GM21737 (cell line): ENCODE results near the gene PRR5L.
"Not testable (repeated sequence)": the region's sequence is repeated elsewhere in the genome, so short reads cannot be mapped to it uniquely, and the experiment has no call there.

ENCODE experiments used
- ATAC-seq: cut with Tn5 transposase; IDR thresholded peaks from one replicate; pipeline ENCODE4 v1.9.1; 2021; ENCODE audit warnings: mild to moderate bottlenecking, moderate library complexity; ENCODE audit not compliant: unreplicated experiment

PRR5L gene

DNA sequence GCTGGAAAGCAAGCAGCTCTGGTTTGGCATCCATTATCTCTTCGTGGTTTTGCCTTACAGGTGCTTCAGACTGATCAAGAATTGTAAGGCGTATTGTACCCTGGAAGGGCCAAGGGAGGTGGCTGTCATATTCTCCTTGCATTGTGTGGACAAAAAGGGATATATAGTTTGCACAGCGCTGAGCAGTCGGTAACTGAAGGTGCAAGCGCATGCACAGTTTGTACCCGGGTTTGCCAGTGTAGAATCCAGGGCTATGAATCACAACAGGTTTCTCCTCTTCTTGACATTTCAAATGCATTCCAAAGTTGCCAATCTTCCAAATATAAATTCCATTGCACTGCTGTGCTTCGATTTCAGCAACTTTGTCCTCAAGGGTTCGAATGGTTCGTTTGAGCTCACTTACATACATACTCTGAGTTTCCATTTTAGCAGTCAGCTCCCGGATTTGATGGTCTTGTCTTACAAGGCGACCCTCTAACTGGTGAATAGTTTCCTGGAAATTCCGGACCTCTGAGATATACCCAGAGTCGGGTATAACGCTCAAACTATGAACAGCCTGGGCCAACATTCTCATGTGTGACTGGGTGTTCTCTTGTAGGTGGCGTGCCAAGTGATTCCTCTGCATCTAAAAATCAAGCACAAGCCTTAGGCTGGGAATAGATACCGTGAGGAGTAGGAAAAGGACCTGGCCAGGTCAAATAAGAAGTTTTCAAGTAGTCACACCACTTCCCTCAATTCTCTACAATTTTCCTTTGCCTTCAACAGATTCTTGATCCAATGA, 194.1 kb downstream of the PRR5L start:
- ATAC-seq = no peak

- ATAC-seq = no peak
These were observed 196.7 kb downstream of the PRR5L start for GRCh38 chr11:36492724-36493304.

DNA sequence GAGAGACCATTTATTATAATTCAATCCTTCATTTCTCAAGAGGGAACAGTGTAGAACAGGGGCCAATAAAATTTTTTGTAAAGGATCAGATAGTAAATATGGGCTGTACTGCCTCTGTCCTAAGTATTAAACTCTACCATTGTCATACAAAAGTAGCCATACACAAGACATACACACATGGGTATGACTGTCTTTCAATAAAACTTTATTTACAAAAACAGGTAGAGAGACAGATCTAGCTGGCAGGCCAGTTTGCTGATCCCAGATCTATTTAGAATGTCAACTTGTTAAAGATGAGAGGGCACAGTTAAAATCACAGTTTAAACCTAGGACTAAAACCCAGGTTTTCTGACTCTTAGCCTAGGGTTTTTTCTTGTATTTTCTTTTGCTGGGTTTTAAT, 197.2 kb downstream of the PRR5L start:
- ATAC-seq = no peak

DNA sequence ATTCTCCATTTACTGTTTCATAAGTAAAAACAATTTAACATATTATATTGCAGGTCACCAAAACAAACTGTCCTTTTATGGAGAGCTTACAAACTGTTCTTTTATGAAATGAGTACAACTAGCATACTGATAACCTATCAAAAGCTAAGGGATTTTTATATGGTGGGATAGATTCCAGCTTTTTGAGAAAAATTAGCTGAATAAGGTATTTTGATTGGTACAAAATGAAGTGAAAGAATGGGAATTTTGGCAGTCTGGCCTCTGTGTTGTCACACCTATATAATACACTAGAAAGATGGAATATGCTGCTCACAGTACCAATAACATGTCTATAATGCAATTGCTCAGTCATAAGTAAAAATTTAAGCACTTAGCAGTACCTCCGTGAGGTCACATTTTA, 202.6 kb downstream of the PRR5L start:
- ATAC-seq = no peak

DNA sequence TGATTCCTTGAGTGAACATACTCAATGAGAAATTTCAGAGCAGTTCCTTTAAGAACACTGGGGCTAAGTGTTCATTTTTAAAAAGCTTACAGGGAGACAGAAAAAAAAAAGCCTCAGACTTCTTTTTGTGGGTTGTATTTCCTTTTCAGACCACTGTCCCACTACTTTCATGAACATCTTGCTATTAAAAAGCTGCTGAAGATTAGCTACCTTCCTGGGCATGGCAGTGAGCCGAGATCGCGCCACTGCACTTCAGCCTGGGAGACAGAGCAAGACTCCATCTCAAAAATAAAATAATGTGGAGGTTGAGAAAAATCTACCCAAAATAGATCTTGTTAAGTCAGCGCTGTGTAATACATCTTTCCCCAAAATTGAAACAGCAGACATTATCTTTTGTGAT, 203.2 kb downstream of the PRR5L start:
- ATAC-seq = no peak

DNA sequence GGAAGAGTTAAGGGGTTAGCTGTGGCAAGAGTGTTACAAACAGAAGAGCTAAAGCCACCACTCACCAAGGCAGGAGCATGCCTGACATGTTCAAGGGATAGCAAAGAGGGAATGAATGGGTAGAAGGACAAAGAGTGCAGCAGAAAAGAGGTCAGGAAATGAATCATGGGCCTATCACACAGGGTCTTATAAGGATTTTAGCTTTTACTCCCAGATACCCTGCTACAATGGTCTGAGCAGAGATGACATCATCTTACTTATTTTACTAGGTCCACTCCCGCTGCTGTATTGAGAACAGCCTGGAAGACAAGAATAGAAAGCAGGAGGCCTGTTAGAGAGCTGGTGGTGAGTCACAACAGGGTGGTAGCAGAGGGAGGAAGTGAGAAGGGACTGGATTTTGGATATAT, 204.2 kb downstream of the PRR5L start:
- ATAC-seq = peak; percentile 91

DNA sequence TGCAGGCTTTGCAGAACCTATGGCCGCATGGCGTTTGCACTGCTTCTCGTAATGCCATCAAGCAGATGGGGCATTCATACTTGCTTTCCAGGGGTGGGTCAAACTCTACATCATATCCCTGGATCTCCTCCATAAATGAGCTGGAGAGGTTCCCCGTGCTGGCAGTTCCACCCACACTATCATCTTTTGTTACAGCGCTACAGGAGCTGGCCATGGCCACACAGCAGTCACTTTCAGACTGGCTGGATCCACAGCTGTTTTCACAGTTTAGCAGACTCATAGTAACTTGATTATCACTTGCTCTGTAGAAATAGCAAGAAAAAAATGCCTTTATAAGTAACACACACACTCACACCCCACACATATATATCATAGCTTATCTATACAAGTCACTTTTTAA, 205.1 kb downstream of the PRR5L start:
- ATAC-seq = no peak

GRCh38 chr11:36507824-36508489, 211.9 kb downstream of the PRR5L start:
- ATAC-seq = no peak

- no peak for ATAC-seq
These were observed 212.7 kb downstream of the PRR5L start for GRCh38 chr11:36508743-36509142.

GRCh38 chr11:36509201-36509639, 213.1 kb downstream of the PRR5L start:
- no peak for ATAC-seq

DNA sequence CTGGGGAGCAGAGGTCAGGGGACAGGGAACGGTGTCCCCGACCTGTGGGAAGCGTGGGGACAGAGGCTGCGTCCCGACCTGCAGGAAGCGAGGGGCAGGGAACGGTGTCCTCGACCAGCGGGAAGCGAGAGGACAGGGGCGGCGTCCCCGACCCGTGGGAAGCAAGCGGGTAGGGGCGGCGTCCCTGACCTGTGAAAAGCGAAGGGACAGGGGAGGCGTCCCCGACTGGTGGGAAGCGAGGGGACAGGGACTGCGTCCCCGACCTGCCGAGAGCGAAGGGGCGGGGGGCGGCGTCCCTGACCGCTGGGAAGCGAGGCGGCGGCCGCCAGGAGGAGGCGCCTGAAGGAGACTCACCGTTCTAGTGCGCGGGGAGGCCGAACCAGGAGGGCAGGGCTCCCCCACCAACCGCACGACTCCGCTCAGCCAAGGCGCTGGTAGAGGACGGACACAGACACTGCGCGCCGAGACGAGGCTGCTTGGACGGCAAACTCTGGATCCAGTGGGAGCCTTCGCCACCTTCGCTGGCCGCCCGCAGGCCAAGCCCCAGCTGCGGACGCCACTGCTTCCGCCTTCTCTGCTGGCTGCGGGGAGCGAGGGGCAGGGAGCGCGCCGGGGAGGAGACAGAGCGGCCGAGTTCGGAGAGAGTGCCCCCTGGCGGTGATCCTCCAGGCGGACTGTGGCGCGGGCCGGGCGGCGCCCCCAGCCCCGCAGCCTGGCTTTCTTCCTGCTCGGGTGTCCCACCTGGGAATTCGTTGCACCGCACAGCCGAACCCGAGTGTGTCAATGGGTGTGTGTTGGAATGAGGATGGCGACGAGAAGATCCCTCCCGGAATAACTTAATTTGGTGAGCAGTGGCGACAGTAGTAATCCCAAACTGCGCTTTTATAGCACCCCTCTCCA, 213.9 kb downstream of the PRR5L start, which contains the start of gene TRAF6:
Gene TRAF6, minus strand, starts transcription at position 579 of the 900 bp plus-strand sequence. CDS start 8,757 bp downstream, outside the sequence.
- ATAC-seq = peak; percentile 99

DNA sequence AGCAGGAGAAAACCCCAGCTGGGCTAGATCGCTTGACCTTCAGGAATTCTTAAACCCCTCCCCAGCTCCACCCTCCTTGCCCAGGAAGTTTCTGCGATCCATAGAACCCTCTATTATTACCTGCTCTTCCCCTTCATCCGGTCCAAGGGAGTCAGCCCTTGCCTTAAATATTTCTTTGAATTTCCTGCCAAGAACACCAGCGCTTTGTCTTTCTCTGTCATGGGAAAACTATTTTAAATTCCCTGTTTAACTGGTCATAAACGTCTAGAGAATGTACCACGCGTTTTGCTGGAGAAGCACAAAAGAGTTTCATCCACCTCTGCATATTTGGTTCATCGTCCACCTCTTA, 214.5 kb downstream of the PRR5L start:
- ATAC-seq = no peak

DNA sequence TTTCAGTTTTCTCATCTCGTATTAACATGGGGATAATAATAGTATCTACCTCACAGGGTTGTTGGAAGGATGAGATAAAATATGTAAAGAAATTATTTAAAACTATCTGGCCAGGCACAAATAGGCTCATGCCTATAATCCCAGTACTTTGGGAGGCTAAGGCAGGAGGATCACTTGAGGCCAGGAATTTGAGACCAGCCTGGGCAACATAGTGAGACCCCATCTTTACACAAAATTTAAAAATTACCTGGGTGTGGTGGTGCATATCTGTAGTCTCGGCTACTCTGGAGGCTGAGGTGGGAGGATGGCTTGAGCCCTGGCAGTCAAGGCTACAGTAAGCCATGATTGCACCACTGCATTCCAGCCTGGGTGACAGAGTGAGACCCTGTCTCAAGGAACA, 215.0 kb downstream of the PRR5L start:
- ATAC-seq = not testable (repeated sequence)

DNA sequence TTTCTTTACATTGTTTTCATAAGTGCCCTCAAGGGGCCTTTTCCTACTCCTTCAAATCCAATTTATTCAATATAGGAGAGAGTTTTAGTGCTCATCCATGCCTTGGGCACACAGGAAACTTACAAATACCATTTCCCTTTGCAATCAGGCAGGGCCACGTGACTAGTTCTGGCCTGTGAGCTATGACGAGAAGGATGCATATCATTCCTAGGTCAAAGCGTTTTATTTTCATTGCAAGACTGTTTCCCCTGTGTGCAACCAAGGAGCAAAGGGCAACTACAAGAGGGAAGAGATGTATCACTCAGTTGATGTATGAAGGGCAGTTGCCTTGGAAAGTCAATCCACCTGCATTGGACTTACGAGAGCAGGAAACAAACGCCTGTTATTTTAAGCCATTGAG, 215.9 kb downstream of the PRR5L start:
- no peak for ATAC-seq

DNA sequence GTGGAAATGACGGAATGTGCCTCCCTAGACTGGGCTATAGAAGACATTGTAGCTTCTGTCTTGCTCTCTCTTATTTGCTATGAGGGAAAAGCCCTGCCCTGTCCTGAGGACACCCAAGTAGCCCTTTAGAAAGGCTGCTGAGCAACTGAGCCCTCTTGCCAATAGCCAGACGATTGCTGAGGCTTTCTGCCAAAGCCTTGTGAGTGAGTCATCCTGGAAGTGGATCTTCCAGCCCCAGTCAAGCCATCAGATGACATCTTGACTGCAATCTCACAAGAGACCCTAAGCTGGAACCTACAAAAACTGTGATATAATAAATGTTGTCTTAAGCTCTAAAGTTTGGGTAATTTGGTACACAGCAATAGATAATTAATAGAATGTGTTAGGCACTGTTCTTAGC, 217.9 kb downstream of the PRR5L start:
- no peak for ATAC-seq
